ENCODE measurements around the gene ALPK1.

The ALPK1 gene

GRCh38 chr4:112329672-112330375, 32.7 kb downstream of the ALPK1 start:
- DNase-seq, result peak; percentile 59

GRCh38 chr4:112330921-112331320, 33.8 kb downstream of the ALPK1 start:
- DNase-seq, result no peak

GRCh38 chr4:112332398-112332797, 35.2 kb downstream of the ALPK1 start:
- DNase-seq, result no peak

DNA sequence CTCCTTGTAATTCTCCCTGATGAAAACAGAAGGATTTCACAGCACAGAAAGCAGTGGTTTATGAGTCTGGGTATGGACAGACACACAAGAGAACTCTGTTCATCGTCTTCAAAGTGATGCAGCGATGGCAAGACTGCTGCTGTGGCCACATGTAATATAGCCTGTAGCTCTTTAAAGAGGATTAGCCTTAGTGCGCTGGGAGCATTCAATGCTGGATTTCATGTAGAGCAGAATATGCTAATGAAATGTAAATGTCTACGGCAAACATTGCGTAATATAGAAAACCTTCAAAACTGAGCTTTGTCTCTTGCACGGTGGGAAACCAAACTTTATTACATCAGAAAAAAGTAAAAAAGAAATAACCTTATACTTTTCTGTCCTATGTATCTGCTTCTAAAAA, 42.9 kb downstream of the ALPK1 start:
- no peak for DNase-seq

GRCh38 chr4:112341033-112341432, 43.9 kb downstream of the ALPK1 start:
- no peak for DNase-seq

- no peak for DNase-seq
Measured at GRCh38 chr4:112343330-112344080, 46.3 kb downstream of the ALPK1 start.

DNA sequence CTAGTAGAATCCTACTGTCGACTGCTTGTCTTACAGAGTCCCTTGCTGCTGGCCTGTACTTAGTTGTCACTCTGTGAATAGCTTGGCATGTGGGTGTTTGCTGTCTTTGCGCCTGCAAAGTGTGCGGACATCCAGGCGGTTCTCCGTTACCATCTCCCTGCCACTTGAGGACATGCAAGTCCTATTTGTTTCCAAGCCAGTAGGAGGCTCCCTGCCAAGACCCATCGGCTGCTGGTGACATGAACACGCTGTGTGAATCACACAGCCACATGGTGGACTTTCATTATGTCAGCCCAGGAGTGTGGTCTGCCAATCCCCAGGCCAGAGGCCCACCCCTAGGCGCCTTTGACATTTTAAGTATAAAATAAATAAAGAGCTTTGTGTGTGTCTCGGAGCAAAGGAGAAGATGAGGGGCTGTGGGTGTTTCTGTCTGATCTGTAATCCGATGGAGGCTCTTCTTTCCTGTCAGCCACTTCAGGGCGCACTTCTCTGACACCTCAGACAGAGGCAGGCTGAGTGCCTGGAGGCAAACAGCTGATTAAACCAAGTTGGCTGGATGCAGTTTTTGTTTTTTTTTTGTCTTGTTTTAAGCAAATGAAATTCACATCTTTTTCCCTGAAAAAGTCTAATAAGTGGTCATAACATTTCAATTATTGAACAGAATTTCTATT, 51.5 kb downstream of the ALPK1 start:
- DNase-seq, result no peak

DNA sequence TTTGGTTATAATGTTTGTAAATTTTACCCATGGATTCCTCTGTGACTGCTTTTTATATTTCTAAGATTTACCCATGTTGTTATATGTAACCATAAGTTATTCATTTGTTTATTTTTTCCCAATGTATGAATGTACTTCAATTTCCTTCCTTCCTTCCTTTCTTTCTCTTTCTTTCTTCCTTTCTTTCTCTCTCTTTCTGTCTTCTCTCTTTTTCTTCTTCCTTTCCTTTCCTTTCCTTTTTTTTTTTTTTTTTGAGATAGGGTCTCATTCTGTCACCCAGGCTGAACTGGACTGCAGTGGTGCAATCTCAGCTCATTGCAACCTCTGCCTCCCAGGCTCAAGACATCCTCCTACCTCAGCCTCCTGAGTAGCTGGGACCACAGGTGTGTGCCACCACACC, 55.6 kb downstream of the ALPK1 start:
- DNase-seq, result no peak

GRCh38 chr4:112355662-112356061, 58.5 kb downstream of the ALPK1 start:
- no peak for DNase-seq

DNA sequence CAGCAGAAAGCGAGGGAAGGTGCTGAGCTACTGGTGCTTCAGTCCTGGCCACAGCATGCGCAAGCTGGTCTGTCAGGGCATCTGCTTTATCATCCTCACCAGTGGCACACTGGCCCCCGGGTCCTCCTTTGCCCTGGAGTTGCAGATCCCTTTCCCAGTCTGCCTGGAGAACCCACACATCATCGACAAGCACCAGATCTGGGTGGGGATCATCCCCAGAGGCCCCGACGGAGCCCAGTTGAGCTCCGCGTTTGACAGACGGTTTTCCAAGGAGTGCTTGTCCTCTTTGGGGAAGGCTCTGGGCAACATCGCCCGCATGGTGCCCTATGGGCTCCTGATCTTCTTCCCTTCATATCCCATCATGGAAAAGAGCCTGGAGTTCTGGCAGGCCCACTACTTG, 60.3 kb downstream of the ALPK1 start:
- DNase-seq, result no peak

DNA sequence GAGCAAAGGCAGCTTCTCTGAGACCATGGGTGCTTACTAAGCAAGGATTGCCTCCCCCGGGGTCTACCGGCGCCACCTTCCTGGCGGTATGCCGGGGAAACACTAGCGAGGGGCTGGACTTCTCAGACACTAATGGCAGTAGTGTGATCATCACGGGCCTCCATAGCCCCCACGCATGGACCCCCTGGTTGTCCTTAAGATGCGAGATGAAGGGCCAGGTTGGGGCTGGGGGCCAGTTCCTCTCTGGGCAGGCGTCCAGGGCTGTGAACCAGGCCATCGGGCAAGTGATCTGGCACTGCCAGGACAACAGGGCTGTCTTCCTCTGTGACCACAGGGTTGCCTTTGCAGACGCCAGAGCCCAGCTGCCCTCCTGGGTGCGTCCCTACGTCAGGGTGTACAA, 60.7 kb downstream of the ALPK1 start:
- no peak for DNase-seq

- DNase-seq, result no peak
Measured at GRCh38 chr4:112358415-112358814, 61.2 kb downstream of the ALPK1 start.

DNA sequence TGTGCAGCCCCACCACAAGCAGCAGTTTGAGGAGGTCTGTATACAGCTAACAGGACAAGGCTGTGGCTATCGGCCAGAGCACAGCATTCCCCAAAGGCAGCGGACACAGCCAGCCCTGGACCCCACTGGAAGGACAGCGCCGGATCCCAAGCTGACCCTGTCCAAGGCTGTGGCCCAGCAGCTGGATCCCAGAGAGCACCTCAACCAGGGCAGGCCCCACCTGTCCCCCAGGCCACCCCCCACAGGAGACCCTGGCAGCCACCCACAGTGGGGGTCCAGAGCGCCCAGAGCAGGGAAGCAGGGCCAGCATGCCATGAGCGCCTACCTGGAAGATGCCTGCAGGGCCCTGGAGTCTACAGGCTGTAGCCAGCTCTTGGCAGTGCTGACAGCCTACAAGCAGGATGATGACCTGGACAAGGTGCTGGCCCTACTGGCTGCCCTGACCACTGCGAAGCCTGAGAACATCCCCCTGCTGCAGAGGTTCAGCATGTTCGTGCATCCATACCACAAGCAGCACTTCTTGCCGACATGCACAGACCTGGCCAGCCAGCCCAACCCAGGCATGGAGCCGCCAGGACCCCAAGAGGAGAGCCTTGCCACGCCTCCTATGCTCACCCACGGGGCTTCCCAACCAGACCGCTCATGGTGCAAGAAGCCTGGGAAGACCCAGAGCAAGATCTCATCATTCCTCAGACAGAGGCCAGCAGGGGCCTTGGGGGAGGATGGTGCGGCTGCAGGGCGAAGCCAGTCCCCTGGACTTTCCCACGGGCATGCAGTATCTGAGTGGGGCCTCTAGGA, 62.0 kb downstream of the ALPK1 start:
- DNase-seq, result no peak

- no peak for DNase-seq
Measured at GRCh38 chr4:112361181-112361791, 64.1 kb downstream of the ALPK1 start.

DNA sequence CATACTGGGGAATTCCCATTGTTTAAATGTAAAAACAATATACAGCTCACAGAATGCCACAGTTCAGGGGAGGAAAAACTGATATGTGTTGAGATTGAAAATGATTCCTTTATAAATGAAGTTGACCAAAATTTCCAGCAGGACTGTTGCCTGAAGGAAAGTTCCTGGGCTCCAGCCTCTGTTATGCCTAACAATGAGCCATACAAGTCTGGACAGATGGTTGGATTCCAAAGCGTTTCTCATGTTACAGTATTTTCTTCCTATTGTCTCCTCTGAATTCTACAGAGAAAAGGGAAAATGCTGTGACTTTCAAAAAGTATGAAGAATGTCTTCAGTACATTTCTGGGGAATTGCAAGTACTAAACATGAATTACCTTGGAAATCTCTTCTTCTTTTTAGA, 73.3 kb downstream of the ALPK1 start:
- no peak for DNase-seq

- DNase-seq, result no peak
Measured at GRCh38 chr4:112371361-112371760, 74.2 kb downstream of the ALPK1 start.

- no peak for DNase-seq
Measured at GRCh38 chr4:112374850-112375249, 77.7 kb downstream of the ALPK1 start.

DNA sequence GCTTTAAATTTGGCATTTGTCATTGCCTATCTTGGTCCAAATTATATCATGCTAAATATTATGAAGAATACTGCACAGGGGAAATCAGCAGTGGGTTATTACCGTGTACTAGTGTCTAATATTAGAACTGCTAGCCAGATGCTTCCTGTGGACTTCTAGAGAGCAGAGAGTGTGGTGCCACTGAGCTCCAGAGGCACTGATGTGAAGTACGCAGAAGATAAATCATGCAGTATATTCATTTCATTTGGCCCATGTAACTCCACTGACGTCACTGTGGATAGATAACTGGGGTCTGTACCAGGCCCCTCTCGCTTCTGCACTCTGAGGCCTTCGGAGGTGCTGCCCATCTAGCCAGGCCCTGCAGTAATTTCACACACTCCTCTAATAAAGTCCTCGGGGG, 80.0 kb downstream of the ALPK1 start:
- DNase-seq, result no peak

- DNase-seq, result no peak
Measured at GRCh38 chr4:112377594-112378242, 80.5 kb downstream of the ALPK1 start.

- DNase-seq, result no peak
Measured at GRCh38 chr4:112378243-112378620, 81.1 kb downstream of the ALPK1 start.

- no peak for DNase-seq
Measured at GRCh38 chr4:112378858-112379257, 81.7 kb downstream of the ALPK1 start.

- DNase-seq, result no peak
Measured at GRCh38 chr4:112379306-112379705, 82.1 kb downstream of the ALPK1 start.
